GM12872 (cell line): ENCODE data around the gene RAB43.

ENCODE experiments used
- CTCF ChIP-seq: IDR thresholded peaks from 3 replicates; pipeline ENCODE4 v1.5.1; 2011; ENCODE audit warnings: low read depth, mild to moderate bottlenecking, low read length, moderate library complexity; ENCODE audit not compliant: insufficient read depth

RAB43 gene

GRCh38 chr3:129061888-129062834, 59.4 kb downstream of the RAB43 start:
- no peak for TF ChIP-seq CTCF

- TF ChIP-seq CTCF = no peak
Observed at GRCh38 chr3:129061023-129061887, 60.3 kb downstream of the RAB43 start.

GRCh38 chr3:129060276-129061022, 61.2 kb downstream of the RAB43 start, which contains the start of gene GP9:
Gene GP9 (plus strand): TSS chr3:129060779. CDS start chr3:129061740, 961 bp downstream.
- no peak for TF ChIP-seq CTCF

GRCh38 chr3:129059311-129059958, 62.2 kb downstream of the RAB43 start:
- TF ChIP-seq CTCF = no peak

DNA sequence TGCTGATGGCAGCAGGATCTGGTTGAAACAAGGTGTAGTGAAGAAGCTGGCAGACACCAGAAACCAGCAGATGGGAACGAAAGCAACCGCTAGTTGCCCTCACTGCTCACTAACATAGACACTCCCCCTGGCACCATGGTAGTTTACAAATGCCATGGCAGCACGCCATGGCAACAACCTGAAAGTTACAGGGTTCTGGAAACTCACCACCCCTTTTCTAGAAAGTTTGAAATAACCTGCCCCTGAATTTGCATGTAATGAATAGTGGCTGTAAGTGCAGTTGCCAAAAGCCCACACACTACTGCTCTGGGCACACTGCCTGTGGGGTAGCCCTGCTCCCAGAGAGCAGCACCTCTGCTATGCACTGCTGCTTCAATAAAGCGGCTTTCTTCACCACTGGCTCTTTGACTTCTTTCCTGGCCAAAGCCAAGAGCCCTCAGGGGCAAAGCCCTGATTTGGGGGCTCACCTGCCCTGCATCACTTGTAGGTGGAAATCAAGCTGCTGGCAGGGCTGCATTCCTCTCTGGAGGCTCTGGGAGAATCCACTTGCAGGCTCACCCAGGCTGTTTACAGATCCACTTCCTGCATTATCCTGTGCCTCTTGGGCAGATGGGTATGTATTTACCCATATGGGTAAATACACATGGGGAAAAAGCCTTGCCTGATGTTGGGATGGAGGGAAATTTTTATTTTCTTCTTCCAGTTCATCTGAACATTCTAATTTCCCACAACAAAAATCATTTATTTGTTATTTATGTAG, 63.0 kb downstream of the RAB43 start:
- no peak for TF ChIP-seq CTCF

GRCh38 chr3:129057249-129057648, 64.4 kb downstream of the RAB43 start:
- TF ChIP-seq CTCF = no peak
